Type B pancreatic cell (in vitro differentiated cells): Measurements from ENCODE around the gene MTF2. TPM values are rescaled to one million over a fixed set of nuclear protein-coding genes. Genes with fewer than 3 reads are reported as not detected.
A peak's percentile ranks its signal among the peaks of the same experiment; 100 is the strongest.

Source experiments
- DNase-seq: peaks from one replicate; pipeline ENCODE4 v3.0.0; 2021; ENCODE audit warnings: mixed read lengths; ENCODE audit not compliant: unreplicated experiment; ENCODE audit errors: extremely low spot score
- H3K27ac Mint-ChIP-seq: 2 replicates; pipeline ENCODE4 v1.8.0; 2021; ENCODE audit warnings: mild to moderate bottlenecking, mixed read lengths
- H3K27me3 Mint-ChIP-seq: 2 replicates; pipeline ENCODE4 v1.8.0; 2021; ENCODE audit warnings: mixed read lengths
- H3K36me3 Mint-ChIP-seq: 2 replicates; pipeline ENCODE4 v1.8.0; 2021; ENCODE audit warnings: mixed read lengths
- H3K4me1 Mint-ChIP-seq: one replicate; pipeline ENCODE4 v1.8.0; 2021; ENCODE audit warnings: mixed read lengths; ENCODE audit not compliant: unreplicated experiment
- H3K4me3 Mint-ChIP-seq: 2 replicates; pipeline ENCODE4 v1.8.0; 2021; ENCODE audit warnings: mild to moderate bottlenecking, mixed read lengths
- H3K9me3 Mint-ChIP-seq: 2 replicates; pipeline ENCODE4 v1.8.0; 2021; ENCODE audit warnings: mixed read lengths
- CTCF ChIP-seq: fragments of 200-600 bp; sonication (generic); conservative IDR thresholded peaks from 2 replicates; pipeline ENCODE4 v1.5.0; 2021; ENCODE audit warnings: antibody characterized with exemption, mild to moderate bottlenecking
- total RNA-seq: library from RNA; stranded (reverse); gene quantifications from 2 replicates; pipeline ENCODE4 v1.2.1, GENCODE V29; 2021; ENCODE audit warnings: low replicate concordance

Gene MTF2
- total RNA-seq, 1 donor from 2014 or later = 67.8 TPM

GRCh38 chr1:93078203-93078602 is 880 bp upstream of the MTF2 start:
- Mint-ChIP-seq H3K36me3 (peaks cover 7% of the 10 kb centered on the region), H3K27ac (peak overlapping the region; percentile 96), H3K4me1 (peaks cover 6% of the 10 kb centered on the region), H3K27me3 (no peaks in the 10 kb centered on the region), H3K9me3 (no peaks in the 10 kb centered on the region), H3K4me3 (peak overlapping the region; percentile 96)
- no peak for TF ChIP-seq CTCF
- DNase-seq = no peak

- no peaks in the 10 kb centered on the region for H3K9me3 Mint-ChIP-seq
- H3K36me3 Mint-ChIP-seq = peaks cover 11% of the 10 kb centered on the region
- no peak for DNase-seq
- no peaks in the 10 kb centered on the region for H3K27me3 Mint-ChIP-seq
- peak overlapping the region; percentile 96 for H3K4me3 Mint-ChIP-seq
- TF ChIP-seq CTCF = peak; percentile 22
- peak overlapping the region; percentile 96 for H3K27ac Mint-ChIP-seq
- peaks cover 6% of the 10 kb centered on the region for H3K4me1 Mint-ChIP-seq
Measured at GRCh38 chr1:93078638-93078985, 471 bp upstream of the MTF2 start.

GRCh38 chr1:93079685-93080141 is 630 bp downstream of the MTF2 start:
- H3K27ac Mint-ChIP-seq = peak overlapping the region; percentile 96
- peaks cover 21% of the 10 kb centered on the region for H3K36me3 Mint-ChIP-seq
- H3K4me3 Mint-ChIP-seq = peak overlapping the region; percentile 96
- peaks cover 6% of the 10 kb centered on the region for H3K4me1 Mint-ChIP-seq
- no peaks in the 10 kb centered on the region for H3K27me3 Mint-ChIP-seq
- no peak for TF ChIP-seq CTCF
- no peaks in the 10 kb centered on the region for H3K9me3 Mint-ChIP-seq
- DNase-seq = peak; percentile 69

GRCh38 chr1:93080179-93080823 is 1.2 kb downstream of the MTF2 start:
- DNase-seq = no peak
- TF ChIP-seq CTCF = peak; percentile 68
- H3K4me1 Mint-ChIP-seq = peaks cover 6% of the 10 kb centered on the region
- H3K27me3 Mint-ChIP-seq = no peaks in the 10 kb centered on the region
- H3K36me3 Mint-ChIP-seq = peaks cover 23% of the 10 kb centered on the region
- peak overlapping the region; percentile 96 for H3K27ac Mint-ChIP-seq
- H3K4me3 Mint-ChIP-seq = peak overlapping the region; percentile 96
- H3K9me3 Mint-ChIP-seq = no peaks in the 10 kb centered on the region

- H3K4me1 Mint-ChIP-seq = peaks cover 6% of the 10 kb centered on the region
- H3K4me3 Mint-ChIP-seq = peak overlapping the region; percentile 96
- H3K27ac Mint-ChIP-seq = no peak overlapping the region
- no peak for TF ChIP-seq CTCF
- DNase-seq = no peak
- peaks cover 3% of the 10 kb centered on the region for H3K9me3 Mint-ChIP-seq
- peaks cover 34% of the 10 kb centered on the region for H3K36me3 Mint-ChIP-seq
- H3K27me3 Mint-ChIP-seq = no peaks in the 10 kb centered on the region
Measured at GRCh38 chr1:93081716-93082115, 2.6 kb downstream of the MTF2 start.
